Measurements from ENCODE around the gene HYCC2. TPM values are rescaled to one million over a fixed set of nuclear protein-coding genes. Genes with fewer than 3 reads are reported as not detected.
"Not testable (repeated sequence)": the region's sequence is repeated elsewhere in the genome, so short reads cannot be mapped to it uniquely, and the experiment has no call there.

The HYCC2 gene
- total RNA-seq, 2 donors from 2014 or later = 20.1 to 42.1 TPM

- Mint-ChIP-seq H3K9me3 (no peaks in the 10 kb centered on the region), H3K27ac (no peak overlapping the region), H3K36me3 (no peaks in the 10 kb centered on the region)
- ATAC-seq = no peak
- no peak for DNase-seq (ENCODE audit: low spot score in 2 of 2)
Measured at GRCh38 chr2:201093573-201093972, 22.1 kb upstream of the HYCC2 start.

- ATAC-seq = no peak
- Mint-ChIP-seq H3K9me3 (no peaks in the 10 kb centered on the region), H3K27ac (no peak overlapping the region), H3K36me3 (no peaks in the 10 kb centered on the region)
- DNase-seq (ENCODE audit: low spot score in 2 of 2) = no peak
Measured at GRCh38 chr2:201090574-201090973, 19.1 kb upstream of the HYCC2 start.

GRCh38 chr2:201084863-201085262 lies 13.4 kb upstream of the HYCC2 start:
- H3K36me3 Mint-ChIP-seq = no peaks in the 10 kb centered on the region
- no peak overlapping the region for H3K27ac Mint-ChIP-seq
- ATAC-seq = no peak
- DNase-seq (ENCODE audit: low spot score in 2 of 2) = no peak
- no peaks in the 10 kb centered on the region for H3K9me3 Mint-ChIP-seq

GRCh38 chr2:201074996-201075395 lies 3.5 kb upstream of the HYCC2 start:
- Mint-ChIP-seq H3K36me3 (peaks cover 11 to 16% of the 10 kb centered on the region in 2 donors), H3K27ac (no peak overlapping the region), H3K9me3 (no peaks in the 10 kb centered on the region)
- no peak for DNase-seq (ENCODE audit: low spot score in 2 of 2)
- no peak for ATAC-seq

GRCh38 chr2:201073071-201073470 lies 1.6 kb upstream of the HYCC2 start:
- DNase-seq (ENCODE audit: low spot score in 2 of 2) (no peak), ATAC-seq (no peak)
- Mint-ChIP-seq H3K9me3 (no peaks in the 10 kb centered on the region), H3K27ac (peak overlapping the region in 1 of 2 donors; percentile 94), H3K36me3 (peaks cover 11 to 16% of the 10 kb centered on the region in 2 donors)

GRCh38 chr2:201072201-201072530 lies 695 bp upstream of the HYCC2 start:
- peaks cover 11 to 16% of the 10 kb centered on the region in 2 donors for H3K36me3 Mint-ChIP-seq
- H3K27ac Mint-ChIP-seq = peak overlapping the region; percentile 94
- no peaks in the 10 kb centered on the region for H3K9me3 Mint-ChIP-seq
- ATAC-seq (peak in 1 of 2 donors; percentile 3), DNase-seq (ENCODE audit: low spot score in 2 of 2) (no peak)

- DNase-seq (ENCODE audit: low spot score in 2 of 2) (no peak), ATAC-seq (peak; percentile 18 to 39)
- H3K9me3 Mint-ChIP-seq = no peaks in the 10 kb centered on the region
- peak overlapping the region; percentile 94 for H3K27ac Mint-ChIP-seq
- peaks cover 11 to 16% of the 10 kb centered on the region in 2 donors for H3K36me3 Mint-ChIP-seq
Measured at GRCh38 chr2:201070948-201071478, 458 bp downstream of the HYCC2 start.

- H3K27ac Mint-ChIP-seq = no peak overlapping the region
- peak in 1 of 2 donors; percentile 17 for ATAC-seq
- H3K36me3 Mint-ChIP-seq = peaks cover 0 to 12% of the 10 kb centered on the region in 2 donors
- peaks cover 0 to 5% of the 10 kb centered on the region in 2 donors for H3K9me3 Mint-ChIP-seq
- DNase-seq (ENCODE audit: low spot score in 2 of 2) = no peak
Measured at GRCh38 chr2:201064797-201065329, 6.6 kb downstream of the HYCC2 start.

- Mint-ChIP-seq H3K27ac (peak overlapping the region; percentile 87 to 95), H3K36me3 (peaks cover 0 to 16% of the 10 kb centered on the region in 2 donors)
- ATAC-seq, H3K9me3 Mint-ChIP-seq: not testable (repeated sequence)
- DNase-seq (ENCODE audit: low spot score in 2 of 2) = peak; percentile 51 to 82
Measured at GRCh38 chr2:201063516-201063915, 8.0 kb downstream of the HYCC2 start.

GRCh38 chr2:201059961-201060755 lies 11.3 kb downstream of the HYCC2 start:
- H3K9me3 Mint-ChIP-seq = peaks cover 0 to 5% of the 10 kb centered on the region in 2 donors
- no peak for DNase-seq (ENCODE audit: low spot score in 2 of 2)
- ATAC-seq = no peak
- peak overlapping the region in 1 of 2 donors; percentile 73 for H3K27ac Mint-ChIP-seq
- peaks cover 0 to 16% of the 10 kb centered on the region in 2 donors for H3K36me3 Mint-ChIP-seq

- Mint-ChIP-seq H3K27ac (no peak overlapping the region), H3K9me3 (peaks cover 0 to 5% of the 10 kb centered on the region in 2 donors), H3K36me3 (peaks cover 0 to 16% of the 10 kb centered on the region in 2 donors)
- DNase-seq (ENCODE audit: low spot score in 2 of 2) = no peak
- peak in 1 of 2 donors; percentile 37 for ATAC-seq
Measured at GRCh38 chr2:201058914-201059313, 12.6 kb downstream of the HYCC2 start.

GRCh38 chr2:201057715-201058248 lies 13.7 kb downstream of the HYCC2 start:
- ATAC-seq (no peak), DNase-seq (ENCODE audit: low spot score in 2 of 2) (no peak)
- Mint-ChIP-seq H3K36me3 (peaks cover 0 to 5% of the 10 kb centered on the region in 2 donors), H3K9me3 (no peaks in the 10 kb centered on the region), H3K27ac (peak overlapping the region in 1 of 2 donors; percentile 7)

- Mint-ChIP-seq H3K36me3 (peaks cover 0 to 4% of the 10 kb centered on the region in 2 donors), H3K27ac (no peak overlapping the region), H3K9me3 (no peaks in the 10 kb centered on the region)
- ATAC-seq (peak in 1 of 2 donors; percentile 43), DNase-seq (ENCODE audit: low spot score in 2 of 2) (no peak)
Measured at GRCh38 chr2:201057087-201057521, 14.4 kb downstream of the HYCC2 start.

GRCh38 chr2:201049455-201049854 lies 22.0 kb downstream of the HYCC2 start:
- ATAC-seq (no peak), DNase-seq (ENCODE audit: low spot score in 2 of 2) (no peak)
- Mint-ChIP-seq H3K36me3 (peaks cover 0 to 26% of the 10 kb centered on the region in 2 donors), H3K9me3 (no peaks in the 10 kb centered on the region), H3K27ac (no peak overlapping the region)

- no peak overlapping the region for H3K27ac Mint-ChIP-seq
- no peaks in the 10 kb centered on the region for H3K9me3 Mint-ChIP-seq
- ATAC-seq = no peak
- DNase-seq (ENCODE audit: low spot score in 2 of 2) = no peak
- peaks cover 4 to 40% of the 10 kb centered on the region in 2 donors for H3K36me3 Mint-ChIP-seq
Measured at GRCh38 chr2:201046881-201047280, 24.6 kb downstream of the HYCC2 start.

GRCh38 chr2:201043050-201043449 lies 28.4 kb downstream of the HYCC2 start:
- peaks cover 8 to 39% of the 10 kb centered on the region in 2 donors for H3K36me3 Mint-ChIP-seq
- not testable (repeated sequence) for DNase-seq (ENCODE audit: low spot score in 2 of 2); H3K27ac Mint-ChIP-seq; H3K9me3 Mint-ChIP-seq; ATAC-seq

- DNase-seq (ENCODE audit: low spot score in 2 of 2); H3K9me3 Mint-ChIP-seq; H3K27ac Mint-ChIP-seq; ATAC-seq: not testable (repeated sequence)
- peaks cover 9 to 38% of the 10 kb centered on the region in 2 donors for H3K36me3 Mint-ChIP-seq
Measured at GRCh38 chr2:201042451-201042850, 29.0 kb downstream of the HYCC2 start.

All from activated naive CD4-positive, alpha-beta T cell treated with anti-CD3 and anti-CD28 coated beads, Interleukin-2, amount 50 U/mL, for 72 hours (primary cell).